CD4-positive, alpha-beta T cell treated with Interleukin-21 for 1 hour (primary cell): ENCODE data around the gene SLC39A12.

Experiments used
- DNase-seq: peaks from one replicate; pipeline ENCODE4 v3.0.0-alpha.2; 2020

Gene SLC39A12

DNA sequence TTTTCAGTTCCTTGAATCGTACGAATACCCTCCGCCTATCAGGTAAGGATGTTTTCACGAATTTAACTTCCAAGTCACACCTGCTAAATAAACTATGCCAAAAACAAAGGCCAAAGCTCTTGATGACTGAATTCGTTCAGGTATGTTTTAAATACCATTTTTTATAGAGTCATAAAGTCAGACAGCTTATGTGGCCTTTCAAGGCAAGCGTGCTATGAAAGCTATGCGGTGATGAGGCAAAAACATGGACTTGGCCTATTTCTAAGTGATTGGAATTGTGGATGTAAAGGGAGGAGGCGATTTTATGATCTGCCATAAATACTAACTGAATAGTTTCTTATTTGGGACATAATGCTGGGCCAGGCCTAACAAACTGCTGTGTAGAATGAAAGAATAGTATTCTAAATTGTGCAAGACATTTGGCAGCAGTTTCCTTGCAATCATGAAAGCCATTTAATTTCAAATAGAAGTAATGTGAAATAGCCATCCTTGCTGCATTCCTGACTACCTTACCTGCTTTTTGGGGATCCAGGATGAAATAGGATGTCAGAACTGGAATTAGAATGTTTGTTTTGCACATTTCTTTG, 14.0 kb downstream of the SLC39A12 start:
- DNase-seq, result no peak

GRCh38 chr10:17974505-17974904, 22.8 kb downstream of the SLC39A12 start:
- DNase-seq, result no peak

DNA sequence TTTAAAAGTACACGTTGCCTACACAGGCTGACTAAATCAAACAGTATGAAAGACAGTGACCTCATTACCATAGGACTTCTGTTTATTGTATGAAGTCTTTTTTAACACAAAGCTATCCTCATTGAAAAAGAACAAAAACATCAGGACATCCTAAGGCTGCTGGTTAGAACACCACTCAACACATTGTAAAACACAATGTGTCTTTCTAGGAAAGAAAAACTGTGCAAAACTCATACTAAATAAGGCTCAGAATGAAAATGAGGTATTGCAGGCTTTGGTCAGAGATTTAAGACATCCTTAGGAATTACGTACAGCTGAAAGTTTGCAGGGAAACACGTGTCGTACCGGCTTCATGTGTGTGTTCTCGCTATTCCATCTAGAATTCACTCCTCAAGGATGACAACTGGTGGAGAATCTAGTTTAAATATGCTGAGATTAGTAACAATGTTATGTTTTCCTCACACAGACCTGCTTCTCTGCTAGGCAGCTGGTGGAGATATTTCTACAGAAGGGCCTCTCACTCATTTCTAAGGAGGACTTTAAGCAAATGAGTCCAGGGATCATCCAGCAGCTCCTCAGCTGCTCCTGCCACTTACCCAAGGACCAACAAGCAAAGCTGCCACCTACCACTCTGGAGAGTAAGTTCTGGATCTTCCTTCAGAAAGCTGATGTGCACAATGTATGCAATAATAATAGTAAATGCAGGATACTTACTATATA, 29.3 kb downstream of the SLC39A12 start:
- no peak for DNase-seq

DNA sequence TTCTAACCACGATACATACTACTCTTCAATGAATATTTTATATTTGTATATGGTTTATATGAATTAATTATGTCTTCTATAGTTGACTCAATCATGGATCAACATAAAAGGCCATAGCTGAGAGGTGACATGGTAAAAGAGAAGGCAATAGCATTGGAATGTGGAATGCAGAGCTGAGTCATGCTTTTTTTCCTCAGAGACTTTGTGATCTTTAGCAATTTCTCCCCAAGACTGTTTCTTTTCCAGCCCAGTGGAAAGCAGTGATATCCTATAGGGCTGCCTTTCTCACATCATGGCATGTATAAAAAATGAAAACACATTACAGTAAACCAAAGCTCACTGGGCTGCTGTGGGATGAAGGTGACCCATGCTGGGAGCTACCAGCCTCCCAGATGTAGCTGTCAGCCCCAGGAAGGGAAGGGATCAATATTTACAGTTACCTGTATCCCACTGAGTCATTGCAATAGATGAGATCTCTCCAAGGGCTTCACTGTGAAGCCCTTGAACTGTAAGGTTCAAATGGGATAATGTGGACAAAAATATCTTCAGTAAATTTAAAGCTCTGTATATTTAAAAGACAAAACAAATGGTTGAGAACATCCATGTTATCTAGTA, 30.2 kb downstream of the SLC39A12 start:
- DNase-seq, result no peak

DNA sequence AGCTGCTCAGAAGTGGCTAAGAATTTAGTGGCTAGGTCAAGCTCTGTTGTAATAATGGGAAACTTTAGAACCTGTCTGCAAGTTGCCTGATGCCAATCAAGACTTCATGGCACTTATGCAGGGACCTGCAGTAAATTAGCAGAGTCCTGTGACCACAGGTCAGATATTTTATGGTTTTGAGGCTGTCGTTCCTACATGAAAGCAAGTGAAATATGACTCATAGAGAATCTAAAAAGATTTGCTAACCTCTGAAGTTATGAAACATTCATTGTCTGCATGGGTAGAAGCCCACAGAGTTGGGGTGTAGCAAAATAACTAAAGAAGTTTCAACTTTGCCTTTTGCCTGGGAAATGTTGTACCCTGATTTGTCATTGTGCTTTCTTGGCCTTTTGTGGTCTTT, 32.3 kb downstream of the SLC39A12 start:
- no peak for DNase-seq

DNA sequence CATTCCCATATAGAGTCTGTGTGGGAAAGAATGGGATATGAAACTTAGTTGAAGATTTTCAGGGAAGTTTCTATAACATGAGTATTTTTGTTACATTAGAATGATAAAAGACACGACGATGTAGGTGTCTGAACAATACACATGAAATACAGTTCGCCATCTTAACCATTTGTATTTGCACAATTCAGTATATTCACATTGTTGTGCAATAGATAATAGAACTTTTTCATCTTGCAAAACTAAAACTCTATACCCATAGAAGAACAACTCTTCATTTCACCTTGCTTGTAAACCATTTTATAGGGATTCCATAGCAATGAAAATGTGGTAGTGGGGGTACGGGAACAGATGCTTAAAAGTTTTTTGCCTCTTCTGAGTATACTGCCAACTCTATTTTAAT, 32.8 kb downstream of the SLC39A12 start:
- DNase-seq, result no peak

- no peak for DNase-seq
These were observed 38.4 kb downstream of the SLC39A12 start for GRCh38 chr10:17989908-17990767.

- DNase-seq, result no peak
These were observed 40.5 kb downstream of the SLC39A12 start for GRCh38 chr10:17992266-17992665.

DNA sequence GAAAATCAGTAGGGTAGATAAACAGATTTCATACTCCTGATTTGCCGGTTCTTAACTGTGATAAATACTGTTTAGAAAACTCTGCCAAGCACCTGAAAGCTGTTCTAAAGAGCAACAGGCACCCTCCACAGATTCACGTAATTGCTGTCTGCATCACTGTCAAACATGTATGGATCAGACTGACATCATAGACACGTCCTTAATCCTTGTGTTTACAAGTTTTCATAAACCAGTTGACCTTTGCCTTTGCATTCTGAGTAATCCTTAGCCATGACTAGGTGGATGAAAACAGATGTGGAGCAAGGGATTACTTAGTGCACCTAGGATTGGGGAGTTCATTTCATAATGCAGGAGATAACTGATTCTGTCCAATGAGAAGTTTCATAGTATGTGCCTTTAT, 41.6 kb downstream of the SLC39A12 start:
- no peak for DNase-seq

DNA sequence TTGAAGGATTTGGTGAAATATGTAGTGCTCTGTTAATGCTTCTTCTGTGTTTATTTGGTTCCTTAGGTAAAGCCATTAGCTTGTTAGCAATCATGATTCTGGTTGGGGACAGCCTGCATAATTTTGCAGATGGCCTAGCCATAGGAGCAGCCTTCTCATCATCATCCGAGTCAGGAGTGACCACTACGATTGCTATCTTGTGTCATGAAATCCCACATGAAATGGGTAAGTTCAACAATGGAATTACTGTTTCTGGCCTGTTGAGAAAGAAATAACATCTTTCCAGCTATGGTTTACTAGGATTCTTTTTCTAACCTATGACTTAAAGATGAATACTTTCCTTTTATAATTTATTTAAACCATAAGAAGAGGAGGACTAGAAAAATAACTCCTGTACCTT, 48.9 kb downstream of the SLC39A12 start:
- DNase-seq, result no peak

GRCh38 chr10:18005445-18005780, 53.7 kb downstream of the SLC39A12 start:
- DNase-seq, result no peak

- no peak for DNase-seq
These were observed 54.2 kb downstream of the SLC39A12 start for GRCh38 chr10:18005781-18006456.

- no peak for DNase-seq
These were observed 57.3 kb downstream of the SLC39A12 start for GRCh38 chr10:18008986-18009385.

GRCh38 chr10:18010050-18010449, 58.3 kb downstream of the SLC39A12 start:
- DNase-seq, result no peak

GRCh38 chr10:18020523-18020922, 68.8 kb downstream of the SLC39A12 start:
- no peak for DNase-seq

DNA sequence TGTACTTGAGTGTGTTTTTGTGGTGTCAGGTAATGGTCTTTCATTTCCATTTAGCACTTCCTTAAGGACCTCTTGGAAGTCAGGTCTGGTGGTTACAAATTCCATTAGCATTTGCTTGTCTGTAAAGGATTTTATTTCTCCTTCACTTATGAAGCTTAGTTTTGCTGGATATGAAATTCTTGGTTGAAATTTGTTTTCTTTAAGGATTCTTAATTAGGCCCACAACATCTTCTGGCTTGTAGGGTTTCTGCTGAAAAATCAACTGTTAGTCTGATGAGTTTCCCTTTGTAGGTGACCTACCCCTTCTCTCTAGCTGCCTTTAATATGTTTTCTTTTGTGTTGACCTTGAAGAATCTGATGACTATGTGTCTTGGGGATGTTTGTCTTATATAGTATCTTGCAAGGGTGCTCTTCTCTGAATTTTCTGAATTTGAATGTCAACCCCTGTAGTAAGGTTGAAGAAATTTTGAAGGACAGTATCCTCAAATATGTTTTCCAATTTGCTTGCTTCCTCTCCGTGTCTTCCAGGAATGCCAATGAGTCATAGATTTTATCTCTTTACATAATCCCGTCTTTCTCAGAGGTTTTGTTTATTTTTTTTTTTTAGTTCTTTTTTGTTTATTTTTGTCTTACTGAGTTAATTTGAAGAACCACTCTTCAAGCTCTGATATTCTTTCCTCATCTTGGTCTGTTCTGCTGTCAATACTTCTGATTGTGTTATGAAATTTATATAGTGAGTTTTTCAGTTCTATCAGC, 70.2 kb downstream of the SLC39A12 start:
- DNase-seq, result no peak

DNA sequence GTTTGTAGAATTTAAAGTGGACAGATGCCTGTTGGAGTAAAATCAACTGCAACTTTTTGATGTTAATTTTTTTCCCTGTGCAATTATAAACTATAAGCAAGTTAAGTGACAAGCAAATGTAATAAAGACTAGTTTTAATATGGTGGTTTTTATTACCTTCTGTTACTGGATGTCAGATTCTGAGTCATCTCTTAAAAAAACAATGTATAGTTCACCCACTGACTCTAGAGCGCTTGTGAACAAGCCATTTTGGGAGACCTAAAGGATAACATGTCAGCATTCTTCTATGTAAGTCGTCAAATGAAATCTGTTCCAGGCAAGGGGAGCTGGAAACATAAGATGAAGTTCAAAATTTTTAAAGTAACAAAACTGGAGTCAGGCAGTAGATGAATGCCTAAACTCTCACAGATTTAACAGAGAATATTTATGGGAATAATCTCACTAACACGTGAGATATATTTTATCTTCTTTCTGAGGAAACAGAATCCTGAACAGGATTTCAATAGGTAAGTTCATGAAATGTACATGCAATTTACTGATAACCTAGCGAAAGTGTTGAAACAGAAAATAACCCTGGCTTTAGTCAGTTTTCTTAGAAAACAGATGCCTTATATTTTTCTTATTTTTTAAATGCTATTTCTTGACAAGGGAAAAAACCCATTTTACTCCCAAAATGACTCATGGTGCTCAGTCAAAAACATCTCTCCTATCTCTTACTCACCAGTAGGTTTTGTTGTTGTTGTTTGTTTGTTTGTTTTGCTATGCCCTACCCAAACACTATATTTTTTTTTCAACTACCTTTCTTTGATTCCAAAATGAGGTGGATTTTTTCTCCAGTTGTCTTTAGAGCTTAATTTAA, 91.7 kb downstream of the SLC39A12 start:
- no peak for DNase-seq

DNA sequence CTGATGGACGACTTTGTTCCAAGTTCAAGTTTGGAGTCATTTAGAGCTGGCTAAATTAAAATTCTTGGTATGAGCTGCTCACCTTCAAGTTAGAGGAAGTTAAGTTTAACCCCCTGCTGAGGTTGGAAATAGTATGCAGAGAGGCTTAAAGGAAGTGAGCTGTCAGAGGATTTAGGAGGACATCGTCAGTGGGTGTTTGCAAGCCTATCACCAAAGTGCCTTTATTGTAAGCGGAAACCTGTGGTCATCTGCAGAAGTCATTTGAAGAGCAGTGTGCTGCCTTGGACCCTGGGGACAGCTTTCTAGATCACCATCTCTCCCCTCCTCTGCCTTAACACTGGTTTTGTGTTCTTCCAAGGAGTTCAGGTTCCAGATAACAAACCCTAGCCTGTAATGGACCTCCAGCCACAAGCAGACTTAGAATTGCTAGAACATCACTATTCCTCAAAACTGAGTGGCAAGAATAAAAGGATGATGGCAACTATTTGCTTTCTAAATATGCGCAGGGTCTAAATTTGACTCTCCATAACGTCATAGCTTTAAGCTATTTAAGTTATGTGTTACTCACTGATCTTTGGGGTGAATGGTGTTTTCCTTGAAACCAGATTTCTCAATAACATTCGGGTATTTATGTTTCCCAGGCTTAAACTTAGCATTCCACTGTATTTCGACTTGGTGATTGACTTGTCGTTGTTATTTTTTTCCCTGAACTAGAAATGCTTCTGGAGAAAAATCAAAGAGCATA, 93.4 kb downstream of the SLC39A12 start:
- no peak for DNase-seq

DNA sequence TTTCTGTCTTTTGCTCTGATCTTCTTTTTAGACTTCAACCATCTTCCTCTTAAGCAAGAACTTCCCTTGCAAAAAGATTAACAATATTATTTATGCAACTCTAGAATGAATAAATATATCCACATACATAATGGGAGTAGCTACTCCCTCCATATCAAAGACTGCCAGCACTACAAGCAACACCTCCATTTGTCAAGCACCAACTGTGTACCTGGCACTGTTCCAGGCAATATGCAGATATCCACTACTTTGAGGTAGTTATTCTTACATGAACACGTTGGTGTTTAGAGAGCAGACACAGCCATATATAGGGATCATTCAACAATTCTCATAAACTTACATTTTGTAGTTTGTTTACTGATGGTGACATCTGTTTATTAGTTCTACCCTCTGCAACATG, 104.9 kb downstream of the SLC39A12 start:
- DNase-seq, result no peak

DNA sequence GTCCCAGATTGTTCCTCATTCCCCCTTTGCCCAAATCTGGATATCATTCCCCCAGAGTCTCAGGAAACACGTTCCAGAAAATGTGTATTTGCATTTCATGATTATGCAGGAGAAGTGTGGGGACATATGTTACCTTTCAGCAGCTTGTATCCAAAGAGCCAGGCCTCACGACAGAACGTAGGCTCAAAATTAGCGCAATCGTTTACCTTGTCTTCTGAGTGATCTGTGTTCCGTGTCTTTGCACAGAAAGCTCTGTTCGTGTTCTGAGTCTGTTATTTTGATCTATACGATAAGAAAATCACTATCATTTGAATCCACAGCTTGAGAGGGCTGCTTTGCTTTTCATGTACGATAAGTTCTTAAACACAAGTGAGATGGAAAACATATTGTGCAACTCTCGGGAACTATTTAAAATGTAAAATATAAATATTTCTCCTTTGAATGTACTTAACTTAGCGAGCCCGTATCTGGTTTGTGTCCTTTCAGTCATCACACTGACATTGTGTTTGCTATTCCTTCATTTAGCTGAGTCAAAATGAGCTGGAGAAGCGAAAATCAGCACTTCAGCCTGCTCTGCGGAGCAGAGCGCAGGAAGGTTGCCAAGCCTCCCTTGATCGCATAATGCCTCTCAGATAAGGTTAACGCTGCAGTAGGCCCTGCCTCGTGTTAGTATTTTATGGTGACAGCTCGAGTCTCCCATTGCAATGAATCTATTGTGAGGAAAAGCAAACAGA, 108.3 kb downstream of the SLC39A12 start:
- no peak for DNase-seq
